Globus pallidus (tissue), 1 donor: ENCODE data around the gene IQSEC1.

Experiments
- DNase-seq: peaks from one replicate; pipeline ENCODE4 v3.0.0-alpha.2; 2015; ENCODE audit warnings: low spot score

Gene IQSEC1

DNA sequence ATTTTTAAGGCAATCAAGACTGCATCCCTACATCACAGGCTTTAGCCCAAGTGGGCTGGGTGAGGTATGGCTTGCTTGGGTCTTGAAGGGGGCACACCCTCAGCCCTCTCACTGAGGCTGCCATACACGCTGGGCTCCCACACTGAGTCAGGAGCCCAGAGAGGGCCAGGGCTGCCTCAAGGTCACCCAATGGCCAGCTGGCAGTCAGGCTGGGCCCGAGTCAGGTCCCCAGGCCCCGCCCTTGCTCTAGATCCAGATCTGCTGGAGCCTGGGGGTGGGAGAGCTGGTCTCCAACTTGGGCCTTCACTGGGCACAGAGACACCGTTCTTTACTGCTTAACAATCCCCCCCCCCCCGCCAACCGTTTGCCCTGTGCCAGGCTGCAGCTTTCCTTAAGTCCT, 88.1 kb downstream of the IQSEC1 start:
- DNase-seq: no peak

DNA sequence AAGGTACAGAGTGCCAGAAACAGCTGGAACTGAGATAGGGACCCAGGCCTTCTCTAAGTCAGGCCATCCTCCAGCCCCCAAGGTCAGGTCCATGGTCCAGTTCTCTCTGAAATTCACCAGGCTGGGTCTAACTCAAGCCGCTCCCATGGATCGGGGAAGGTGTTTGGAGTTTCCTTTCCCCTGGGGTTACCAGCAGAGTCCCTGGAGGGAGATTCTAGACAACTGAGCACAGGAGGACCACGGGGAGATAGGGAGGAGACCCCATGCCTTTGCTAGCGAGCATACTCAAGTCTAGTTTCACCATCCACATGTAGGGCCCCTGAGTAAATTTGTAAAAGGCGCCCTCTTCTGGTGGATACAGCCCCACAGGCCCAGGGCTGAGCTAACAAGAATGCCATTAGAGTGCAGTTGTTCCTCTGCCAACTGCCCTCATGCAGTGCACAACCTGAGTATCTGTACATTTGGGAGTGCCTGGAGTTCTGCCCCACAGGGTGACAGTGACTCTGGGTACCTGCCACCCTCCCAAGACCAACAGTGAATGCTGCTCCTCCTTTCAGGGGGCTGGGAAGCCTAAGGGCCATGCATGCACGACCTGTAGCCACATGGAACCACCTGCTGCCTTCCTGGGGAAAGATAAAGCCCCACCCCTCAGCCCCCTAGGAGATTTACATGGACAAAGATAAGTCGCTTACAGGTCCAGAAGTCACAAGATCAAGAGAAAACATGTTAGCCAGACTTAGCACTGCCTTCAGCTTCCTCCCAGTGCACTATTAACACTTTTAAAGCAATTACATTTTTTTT, 89.0 kb downstream of the IQSEC1 start:
- peak; percentile 81 for DNase-seq

GRCh38 chr3:12983319-12983718, 89.9 kb downstream of the IQSEC1 start:
- no peak for DNase-seq

DNA sequence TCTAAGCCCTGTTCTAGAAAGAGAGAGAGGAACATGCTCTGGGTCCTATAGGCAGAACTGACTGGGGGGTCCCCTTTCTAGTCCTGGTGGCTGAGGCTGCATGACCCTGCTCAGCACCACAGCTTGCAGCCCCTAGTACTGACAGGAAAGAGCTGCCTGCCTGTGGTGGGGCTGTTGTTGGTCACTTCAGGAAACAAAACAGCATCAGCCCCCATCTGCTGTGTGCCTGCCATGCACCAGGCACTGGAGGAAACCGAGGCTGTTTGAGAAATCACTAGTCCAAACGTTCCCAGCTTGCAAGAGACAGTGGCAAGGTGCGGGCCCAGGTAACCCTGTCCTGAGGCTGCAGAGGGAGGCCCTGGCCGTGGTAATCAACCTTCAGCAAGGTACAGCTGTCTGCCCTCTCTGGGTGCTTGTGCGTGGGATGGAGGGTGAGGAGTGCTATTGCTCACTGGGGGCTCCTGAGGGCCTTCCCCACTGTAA, 90.6 kb downstream of the IQSEC1 start:
- no peak for DNase-seq

DNA sequence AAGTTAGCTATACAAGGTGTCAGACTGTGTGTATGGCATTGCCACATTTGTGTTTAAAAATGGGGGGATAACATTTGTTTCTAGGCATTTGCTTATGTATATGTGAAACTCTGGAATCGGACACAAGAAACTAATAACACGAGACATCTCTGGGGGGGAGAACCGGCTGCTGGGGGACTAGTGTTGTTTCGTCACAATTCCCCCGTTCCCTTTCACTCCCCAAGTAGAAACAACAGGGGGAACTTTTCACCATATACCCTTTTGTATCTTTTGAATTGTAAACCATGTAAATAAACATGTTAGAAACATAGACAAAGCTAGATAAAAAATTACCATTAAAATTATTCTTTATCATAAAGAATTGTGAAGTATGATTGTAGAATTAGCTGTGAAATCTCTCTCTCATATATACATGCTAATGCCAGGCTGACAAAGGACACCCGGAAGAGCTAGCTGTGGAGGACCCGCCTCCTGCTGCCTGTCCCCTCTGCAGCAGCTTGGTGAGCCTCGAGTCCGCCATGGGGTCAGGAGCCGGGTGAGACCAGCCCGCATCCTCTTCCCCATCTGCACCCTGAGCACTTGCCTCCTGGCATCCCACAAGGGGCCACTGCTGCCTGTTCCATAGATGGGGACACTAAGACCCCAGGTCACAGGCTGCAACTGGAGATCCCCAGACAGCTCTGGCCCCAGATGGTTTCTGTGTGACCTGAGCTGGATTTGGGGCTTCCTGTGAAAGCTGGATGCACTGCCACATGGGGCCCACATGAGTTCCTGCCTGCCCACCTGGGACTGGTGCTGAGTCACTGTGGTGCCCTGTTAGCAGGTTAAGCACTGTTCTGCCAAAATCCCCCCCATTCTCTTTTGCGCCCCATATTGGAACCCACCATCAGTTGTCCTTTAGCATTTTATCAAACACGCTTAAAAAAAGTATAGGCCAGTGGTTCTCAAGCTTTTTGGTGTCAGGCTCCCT, 91.6 kb downstream of the IQSEC1 start:
- no peak for DNase-seq

GRCh38 chr3:12980596-12981290, 92.5 kb downstream of the IQSEC1 start:
- no peak for DNase-seq

DNA sequence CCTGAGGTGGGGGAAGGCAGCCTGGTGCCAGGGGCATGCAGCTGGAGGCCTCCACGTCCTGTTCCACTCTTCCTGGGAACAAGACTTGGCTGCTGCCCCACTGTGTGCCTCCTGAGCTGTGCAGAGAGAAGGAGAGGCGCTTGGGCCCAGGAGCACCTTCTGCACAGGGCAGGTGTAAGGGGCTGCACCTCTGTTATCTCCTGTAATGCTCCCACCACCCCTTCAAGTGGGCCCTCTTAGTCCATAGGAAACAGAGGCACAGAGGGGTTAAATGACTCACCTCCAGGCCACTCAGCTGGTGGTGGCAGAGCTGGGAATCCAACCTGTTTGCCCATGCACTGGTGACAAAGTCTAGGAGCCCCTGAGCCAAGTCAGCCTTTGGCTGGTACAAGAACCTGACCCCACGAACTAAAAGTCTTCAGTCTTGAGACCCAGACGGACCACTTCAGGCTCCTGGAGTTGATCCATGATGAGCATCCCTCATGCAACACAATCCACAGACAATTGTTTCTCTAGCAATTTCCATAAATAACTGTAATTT, 93.2 kb downstream of the IQSEC1 start:
- DNase-seq: no peak

DNA sequence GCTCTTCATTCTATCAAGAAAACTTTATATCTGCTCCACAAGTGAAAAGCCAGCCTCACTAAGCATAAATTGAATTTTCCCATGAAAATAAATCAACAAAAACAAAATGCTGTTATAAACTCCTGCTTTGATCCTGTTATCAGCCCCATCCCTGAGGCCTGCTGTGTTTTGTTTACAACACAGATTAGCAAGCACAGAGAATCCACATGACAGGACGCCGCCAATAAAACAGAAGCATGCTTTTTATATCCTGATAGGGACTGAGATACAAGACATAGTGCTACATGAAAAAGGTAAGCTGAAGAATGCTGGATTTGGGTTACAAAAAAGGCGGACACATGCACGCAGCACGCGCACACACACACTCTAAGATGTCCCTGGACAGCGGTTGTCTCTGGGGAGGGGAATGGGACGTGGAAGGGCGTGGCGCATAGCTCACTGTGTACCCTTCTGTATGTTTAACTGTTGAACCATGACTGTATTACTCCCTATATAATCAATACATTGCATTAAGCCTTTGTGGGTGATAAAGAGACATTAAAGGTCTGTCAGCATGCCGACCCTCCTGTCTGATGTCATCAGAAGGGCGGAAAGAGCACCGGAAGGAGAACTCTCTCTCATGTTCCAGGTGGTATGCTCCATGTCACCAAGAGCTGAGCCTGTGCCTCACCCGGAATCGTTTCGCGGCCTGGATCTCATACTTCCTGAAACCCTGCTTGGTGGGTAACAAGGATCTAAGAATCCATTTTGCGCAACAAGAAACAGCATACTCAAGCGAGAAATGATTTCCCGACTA, 93.9 kb downstream of the IQSEC1 start:
- DNase-seq: no peak

DNA sequence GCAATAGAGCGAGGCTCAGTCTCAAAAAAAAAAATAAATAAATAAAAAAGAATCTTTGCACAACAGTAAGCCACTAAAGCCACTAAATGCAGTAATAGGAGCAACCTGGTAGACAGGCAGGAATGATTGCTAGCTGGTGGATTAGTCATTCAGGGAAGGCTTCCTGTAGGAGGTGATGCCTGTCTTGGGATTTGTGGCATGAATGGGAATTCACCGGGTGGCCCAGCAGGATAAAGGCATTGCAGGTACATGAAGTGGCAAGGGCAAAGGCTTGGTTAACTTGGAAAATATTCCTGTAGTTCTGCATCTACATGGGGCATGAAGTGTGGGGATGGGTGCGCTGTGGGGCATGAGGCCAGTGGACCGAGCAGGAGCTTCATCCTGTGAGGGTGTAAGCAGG, 94.5 kb downstream of the IQSEC1 start:
- no peak for DNase-seq

DNA sequence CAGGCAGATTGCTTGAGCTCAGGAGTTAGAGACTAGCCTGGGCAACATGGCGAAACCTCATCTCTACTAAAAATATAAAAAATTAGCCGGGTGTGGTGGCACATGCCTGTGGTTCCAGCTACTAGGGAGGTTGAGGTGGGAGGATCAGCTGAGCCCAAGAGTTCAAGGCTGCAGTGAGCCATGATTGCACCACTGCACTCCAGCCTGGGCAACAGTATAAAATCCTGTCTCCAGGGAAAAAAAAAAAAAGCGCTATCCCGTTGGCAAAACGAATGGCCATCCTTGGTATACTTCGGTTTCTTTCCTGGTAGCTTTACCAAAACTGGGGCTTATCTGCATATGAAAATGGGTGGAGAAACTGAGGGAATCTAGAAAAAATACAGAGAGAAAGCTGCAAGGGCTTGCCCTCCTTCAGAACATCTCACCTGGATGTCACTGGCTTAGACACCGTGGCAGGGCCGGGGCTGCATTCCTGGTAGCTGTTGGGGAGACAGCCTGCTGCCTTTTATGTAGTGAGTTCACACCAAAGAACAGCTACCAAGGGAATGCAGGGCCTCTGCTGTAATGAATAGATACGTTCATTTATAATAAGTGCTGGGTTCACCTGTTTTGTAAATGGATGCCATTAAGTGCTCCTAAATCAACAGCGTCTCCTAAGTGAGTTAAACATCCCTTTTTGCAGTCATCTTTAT, 96.0 kb downstream of the IQSEC1 start:
- DNase-seq: no peak

GRCh38 chr3:12975748-12976522, 97.3 kb downstream of the IQSEC1 start:
- DNase-seq: no peak

DNA sequence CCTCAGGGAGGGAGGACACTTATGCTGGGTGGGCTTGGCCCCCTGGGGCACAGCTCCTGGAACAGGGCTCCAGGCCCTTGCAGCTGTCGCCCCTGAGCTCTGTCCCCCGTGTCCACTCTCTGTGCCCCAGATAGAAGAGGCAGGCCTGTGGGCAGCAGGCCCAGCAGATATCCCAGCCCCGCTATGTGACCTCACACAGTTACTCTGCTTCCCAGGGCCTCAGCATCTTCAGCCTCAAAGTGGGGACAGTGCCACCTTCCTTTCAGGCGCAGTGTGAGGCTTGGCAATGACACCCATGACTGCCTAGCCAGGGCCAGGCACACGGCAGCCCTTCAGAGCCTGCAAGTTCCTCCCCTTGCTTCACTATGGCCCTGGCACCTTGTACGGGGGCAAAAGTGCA, 98.4 kb downstream of the IQSEC1 start:
- no peak for DNase-seq

DNA sequence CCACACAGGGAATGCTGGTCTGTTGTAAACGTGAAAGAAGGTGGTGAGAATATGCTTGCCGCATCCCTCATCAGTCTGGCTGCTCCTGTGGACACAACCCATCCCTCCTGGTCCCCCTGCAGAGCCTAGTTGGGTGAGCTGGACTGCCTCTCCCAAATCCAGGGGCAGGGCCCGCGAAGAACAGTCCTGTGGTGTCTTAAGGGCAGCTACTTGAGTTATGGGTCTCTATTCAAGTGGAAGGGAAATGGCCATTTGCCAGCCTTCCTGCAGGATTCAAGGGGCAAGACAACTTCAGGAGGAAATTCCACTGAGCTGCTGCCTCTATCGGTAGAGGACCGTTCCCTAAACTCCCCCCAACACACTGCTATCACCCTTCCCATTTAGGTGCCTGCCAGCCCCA, 98.9 kb downstream of the IQSEC1 start:
- DNase-seq: no peak

DNA sequence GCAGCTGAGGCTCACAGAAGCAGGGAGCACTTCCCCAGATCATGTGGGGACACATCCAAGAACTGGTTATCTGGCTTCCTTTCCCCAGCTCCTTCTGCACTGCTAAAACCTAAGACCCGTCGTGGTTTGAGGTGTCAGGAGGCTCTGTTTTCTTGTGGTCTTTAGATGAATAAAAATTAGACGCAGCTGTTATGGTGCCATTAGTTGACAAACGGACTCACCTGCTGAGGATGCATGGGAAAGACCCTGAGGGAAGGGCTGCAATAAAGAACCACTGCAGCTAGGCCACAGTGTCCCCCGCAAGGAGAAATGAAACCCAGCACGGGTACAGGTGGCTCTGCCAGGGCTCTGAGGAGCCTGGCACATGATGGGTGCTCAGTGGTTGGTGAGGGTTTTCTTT, 99.4 kb downstream of the IQSEC1 start:
- DNase-seq: no peak

- DNase-seq: no peak
These were observed 100.2 kb downstream of the IQSEC1 start for GRCh38 chr3:12972781-12973702.

DNA sequence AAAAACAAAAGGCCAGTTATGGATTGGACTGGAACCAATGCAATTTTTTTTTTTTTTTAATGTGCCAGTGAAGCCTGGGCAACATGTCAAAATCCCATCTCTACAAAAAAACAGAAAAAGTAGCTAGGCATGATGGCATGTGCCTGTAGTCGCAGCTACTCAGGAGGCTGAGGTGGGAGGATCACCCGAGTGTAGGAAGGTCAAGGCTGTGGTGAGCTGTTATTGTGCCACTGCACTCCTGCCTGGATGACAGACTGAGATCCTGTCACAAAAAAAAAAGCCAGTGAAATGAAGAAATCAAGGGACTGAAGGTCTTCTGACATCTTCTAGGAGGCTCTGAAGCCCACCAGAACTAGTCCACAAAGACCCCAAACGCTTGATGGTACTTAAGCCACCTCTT, 101.2 kb downstream of the IQSEC1 start:
- no peak for DNase-seq

DNA sequence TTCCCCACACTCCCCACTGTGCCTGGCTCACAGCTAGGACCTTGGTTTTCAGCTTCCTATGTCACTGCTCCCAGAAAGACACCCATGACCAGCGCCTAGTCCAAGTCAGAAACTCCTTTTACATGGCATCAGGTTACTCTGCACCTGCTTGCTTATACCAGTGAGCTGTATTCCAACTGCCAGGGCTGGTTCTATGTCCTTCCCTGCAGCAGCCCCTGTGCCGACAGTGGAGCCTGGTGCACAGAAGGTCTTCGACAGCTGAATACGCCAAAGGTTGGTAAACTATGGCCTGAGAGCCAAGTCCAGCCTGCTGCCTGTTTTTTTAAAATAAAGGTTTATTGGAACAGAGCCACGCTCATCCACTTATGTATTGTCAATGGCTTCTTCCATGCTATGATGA, 102.5 kb downstream of the IQSEC1 start:
- no peak for DNase-seq

DNA sequence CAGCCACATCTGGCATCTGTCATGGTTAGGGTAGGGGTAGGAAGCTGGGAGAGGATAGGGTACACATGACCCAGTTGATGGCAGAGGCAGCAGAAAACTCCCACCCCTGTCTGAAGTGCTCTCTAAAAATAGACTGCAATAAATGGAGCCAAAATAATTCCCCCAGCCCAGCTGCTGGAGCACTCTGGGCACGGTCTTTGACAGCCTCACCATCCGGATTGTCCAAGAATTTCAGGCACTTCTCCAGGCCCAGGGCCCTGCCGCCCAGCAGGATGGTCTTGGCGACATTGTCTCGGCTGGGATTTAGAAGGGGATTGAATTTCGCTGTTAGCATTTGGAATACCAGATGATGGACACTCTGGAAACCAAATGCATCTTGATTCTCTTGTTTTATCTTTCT, 103.7 kb downstream of the IQSEC1 start:
- DNase-seq: peak; percentile 49

GRCh38 chr3:12968541-12968940, 104.7 kb downstream of the IQSEC1 start:
- DNase-seq: no peak
